Measurements from ENCODE around the gene PDZD2.

Gene PDZD2

GRCh38 chr5:31692561-31693221, 53.8 kb downstream of the PDZD2 start:
- TF ChIP-seq CTCF (conservative IDR thresholded peaks at IDR 0.05; ENCODE audit: control insufficient read depth, insufficient read depth, low read depth, low read length): no peak
- H3K4me3 ChIP-seq (ENCODE audit: control insufficient read depth, low read depth, low read length): no peak overlapping the region
- no peak for DNase-seq (ENCODE audit: low read depth)

GRCh38 chr5:31698673-31699072, 59.7 kb downstream of the PDZD2 start:
- TF ChIP-seq CTCF (conservative IDR thresholded peaks at IDR 0.05; ENCODE audit: control insufficient read depth, insufficient read depth, low read depth, low read length): no peak
- no peak overlapping the region for H3K4me3 ChIP-seq (ENCODE audit: control insufficient read depth, low read depth, low read length)
- DNase-seq (ENCODE audit: low read depth): no peak

- no peak for TF ChIP-seq CTCF (conservative IDR thresholded peaks at IDR 0.05; ENCODE audit: control insufficient read depth, insufficient read depth, low read depth, low read length)
- H3K4me3 ChIP-seq (ENCODE audit: control insufficient read depth, low read depth, low read length): no peak overlapping the region
- no peak for DNase-seq (ENCODE audit: low read depth)
Observed at GRCh38 chr5:31701642-31702299, 62.8 kb downstream of the PDZD2 start.

- no peak for DNase-seq (ENCODE audit: low read depth)
Observed at GRCh38 chr5:31702712-31703111, 63.8 kb downstream of the PDZD2 start.

GRCh38 chr5:31703757-31704156, 64.8 kb downstream of the PDZD2 start:
- no peak overlapping the region for H3K4me3 ChIP-seq (ENCODE audit: control insufficient read depth, low read depth, low read length)
- no peak for DNase-seq (ENCODE audit: low read depth)
- no peak for TF ChIP-seq CTCF (conservative IDR thresholded peaks at IDR 0.05; ENCODE audit: control insufficient read depth, insufficient read depth, low read depth, low read length)

More at GRCh38 chr5:31702712-31703111, 63.8 kb downstream of the PDZD2 start:
- TF ChIP-seq CTCF (conservative IDR thresholded peaks at IDR 0.05; ENCODE audit: control insufficient read depth, insufficient read depth, low read depth, low read length): no peak
- no peak overlapping the region for H3K4me3 ChIP-seq (ENCODE audit: control insufficient read depth, low read depth, low read length)

GRCh38 chr5:31706186-31706585, 67.3 kb downstream of the PDZD2 start:
- no peak for TF ChIP-seq CTCF (conservative IDR thresholded peaks at IDR 0.05; ENCODE audit: control insufficient read depth, insufficient read depth, low read depth, low read length)
- H3K4me3 ChIP-seq (ENCODE audit: control insufficient read depth, low read depth, low read length): no peak overlapping the region
- DNase-seq (ENCODE audit: low read depth): no peak
